Left kidney (tissue), 2 donors: ENCODE data around the gene CMKLR1. TPM values are rescaled to one million over a fixed set of nuclear protein-coding genes. Genes with fewer than 3 reads are reported as not detected.

Experiments
- DNase-seq: peaks from one replicate; pipeline ENCODE4 v3.0.0-alpha.2; 2013
- polyA plus RNA-seq: library from polyadenylated mRNA; unstranded; fragments of 120-200 nt; gene quantifications from one replicate; pipeline ENCODE4 v1.2.1, GENCODE V29; 2013; ENCODE audit not compliant: insufficient read length

The CMKLR1 gene
- polyA plus RNA-seq, 1 donor = 3.1 TPM

- no peak for DNase-seq
Observed at GRCh38 chr12:108267450-108267849, 71.7 kb downstream of the CMKLR1 start.

DNA sequence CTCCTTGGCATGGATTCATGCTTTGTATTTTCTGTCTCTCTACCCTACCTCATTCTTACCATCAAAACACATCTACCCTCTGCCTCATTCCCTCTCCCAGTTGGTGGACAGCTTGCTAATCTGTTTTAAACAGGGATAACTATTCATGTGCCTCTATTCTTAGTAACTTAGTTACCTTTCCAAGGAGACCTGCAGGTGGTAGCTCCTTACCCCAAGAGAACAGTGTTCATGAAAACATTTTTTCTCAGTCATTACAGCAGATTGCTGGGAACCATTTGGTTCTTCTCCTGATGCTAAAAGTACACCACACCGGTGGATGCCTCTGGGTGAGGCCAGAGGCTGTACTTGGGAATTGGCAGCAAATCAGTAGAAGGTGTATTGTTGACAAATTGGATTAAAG, 73.0 kb downstream of the CMKLR1 start:
- DNase-seq = no peak

- no peak for DNase-seq
Observed at GRCh38 chr12:108265505-108265904, 73.6 kb downstream of the CMKLR1 start.

DNA sequence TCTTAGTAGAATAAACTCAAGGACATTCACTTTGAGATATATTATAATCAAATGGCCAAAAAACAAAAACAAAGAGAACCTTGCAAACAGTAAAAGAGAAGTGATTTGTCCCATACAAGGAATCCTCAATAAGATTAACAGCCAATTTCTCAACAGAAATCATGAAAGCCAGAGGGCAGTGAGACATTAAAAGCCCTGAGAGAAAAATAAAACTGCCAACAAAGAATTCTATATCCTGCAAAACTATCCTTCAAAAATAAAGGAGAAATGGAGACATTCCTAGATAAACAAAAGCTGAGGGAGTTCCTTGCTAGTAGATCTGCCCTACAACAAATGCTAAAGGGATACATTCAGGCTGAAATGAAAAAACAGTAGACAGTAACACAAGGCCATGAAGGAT, 78.1 kb downstream of the CMKLR1 start:
- DNase-seq = no peak

DNA sequence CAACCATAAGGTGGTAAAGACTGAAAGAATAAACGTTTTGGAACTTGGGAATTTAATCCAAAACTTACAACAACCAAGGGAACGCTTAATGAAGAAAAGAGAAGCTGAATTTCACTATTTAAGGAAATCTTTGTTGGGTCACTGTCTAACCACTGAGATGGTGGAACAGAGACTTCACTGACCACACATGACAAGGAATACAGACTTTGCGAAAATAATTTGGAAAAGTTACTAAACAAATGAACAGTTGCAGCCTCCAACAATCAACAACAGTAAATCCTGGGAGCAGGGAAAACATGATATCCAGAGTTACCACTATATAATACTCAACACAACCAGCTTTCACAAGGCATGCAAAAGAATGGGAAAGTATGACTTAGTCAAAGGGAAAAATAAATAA, 79.1 kb downstream of the CMKLR1 start:
- no peak for DNase-seq

- no peak for DNase-seq
Observed at GRCh38 chr12:108257610-108258106, 81.5 kb downstream of the CMKLR1 start.

- no peak for DNase-seq
Observed at GRCh38 chr12:108257004-108257403, 82.1 kb downstream of the CMKLR1 start.

GRCh38 chr12:108255252-108255602, 83.9 kb downstream of the CMKLR1 start:
- no peak for DNase-seq

DNA sequence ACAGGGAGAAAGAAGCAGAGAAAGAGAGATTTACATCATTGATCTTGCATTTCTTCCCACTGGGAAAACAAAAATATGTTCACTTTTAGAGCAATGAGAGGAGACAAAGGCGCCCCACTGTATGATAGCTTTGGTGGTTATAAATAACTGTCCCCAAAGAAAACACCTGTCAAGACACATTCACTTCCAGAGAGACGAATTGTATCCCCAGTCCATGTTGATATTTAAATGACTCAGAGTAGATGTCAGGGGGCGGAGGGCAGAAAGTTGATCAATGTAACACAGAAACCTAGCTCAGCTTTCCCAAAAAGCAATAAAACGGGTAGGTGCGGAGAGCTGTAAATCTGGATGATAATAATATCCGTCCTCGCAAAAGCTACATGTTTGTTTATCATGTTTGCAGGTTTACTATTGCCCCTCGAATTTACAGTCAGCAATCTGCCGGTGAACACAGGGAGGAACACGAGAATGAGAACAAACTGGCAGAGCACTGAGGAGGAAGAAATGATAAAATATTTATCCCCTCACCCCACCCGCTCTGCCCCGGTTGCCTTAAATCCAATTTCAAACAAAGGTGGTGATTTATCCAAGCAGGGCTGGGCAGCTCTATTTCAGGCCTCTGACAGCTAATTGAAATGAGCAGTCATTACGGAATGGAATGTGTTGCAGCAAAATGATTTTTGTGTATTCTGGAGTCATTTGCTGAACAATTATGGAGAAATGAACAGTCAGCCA, 84.4 kb downstream of the CMKLR1 start:
- no peak for DNase-seq

DNA sequence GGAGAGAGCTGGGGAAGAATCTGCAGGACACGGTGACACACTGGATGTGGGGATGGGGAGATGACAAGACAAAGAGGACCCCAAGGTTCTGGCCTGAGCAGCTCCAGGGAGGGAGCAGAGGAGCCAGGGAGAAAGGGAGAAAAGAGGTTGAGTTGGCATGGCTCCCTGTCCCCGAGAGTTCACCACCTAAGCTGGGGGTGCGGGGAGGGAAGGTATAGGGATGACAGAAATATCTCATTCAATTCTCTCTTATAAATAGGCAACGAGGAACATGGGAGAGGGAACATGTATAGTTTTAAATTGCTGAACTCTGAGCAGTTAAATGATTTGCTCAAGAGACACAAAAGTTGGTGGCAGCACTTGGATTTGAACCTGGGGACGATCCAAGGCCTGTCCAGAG, 85.1 kb downstream of the CMKLR1 start:
- DNase-seq = no peak

- no peak for DNase-seq
Observed at GRCh38 chr12:108253540-108253939, 85.6 kb downstream of the CMKLR1 start.

- no peak for DNase-seq
Observed at GRCh38 chr12:108252523-108252922, 86.6 kb downstream of the CMKLR1 start.

DNA sequence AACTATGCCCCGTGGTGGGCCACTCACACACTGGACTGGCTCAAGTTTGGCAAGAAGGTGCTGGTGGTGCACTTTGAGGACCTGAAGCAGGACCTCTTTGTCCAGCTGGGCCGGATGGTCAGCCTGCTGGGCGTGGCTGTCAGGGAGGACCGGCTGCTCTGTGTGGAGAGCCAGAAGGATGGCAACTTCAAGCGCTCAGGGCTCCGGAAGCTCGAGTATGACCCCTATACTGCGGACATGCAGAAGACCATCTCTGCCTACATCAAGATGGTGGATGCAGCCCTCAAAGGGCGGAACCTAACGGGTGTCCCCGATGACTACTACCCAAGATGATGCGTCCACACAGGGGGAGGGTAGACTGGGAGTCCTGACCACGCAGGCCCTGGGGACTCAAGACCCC, 91.1 kb downstream of the CMKLR1 start:
- DNase-seq = no peak

DNA sequence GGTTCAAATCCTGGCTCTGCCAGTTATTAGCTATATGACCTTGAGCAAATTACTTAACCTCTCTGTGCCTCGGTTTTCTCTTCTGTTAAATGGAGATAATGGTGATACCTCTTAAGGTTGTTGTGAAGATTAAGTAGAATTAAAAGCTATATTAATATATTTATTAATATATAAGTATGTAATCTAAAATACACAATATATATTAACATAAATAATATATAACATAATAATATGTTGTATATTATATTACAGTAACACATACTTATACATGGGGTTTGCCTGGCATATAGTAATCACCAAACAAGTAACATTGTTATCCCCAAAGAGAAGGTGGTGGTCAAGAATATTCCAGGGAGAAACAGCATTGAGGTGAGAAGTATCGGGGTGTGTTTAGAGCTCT, 92.0 kb downstream of the CMKLR1 start:
- no peak for DNase-seq

DNA sequence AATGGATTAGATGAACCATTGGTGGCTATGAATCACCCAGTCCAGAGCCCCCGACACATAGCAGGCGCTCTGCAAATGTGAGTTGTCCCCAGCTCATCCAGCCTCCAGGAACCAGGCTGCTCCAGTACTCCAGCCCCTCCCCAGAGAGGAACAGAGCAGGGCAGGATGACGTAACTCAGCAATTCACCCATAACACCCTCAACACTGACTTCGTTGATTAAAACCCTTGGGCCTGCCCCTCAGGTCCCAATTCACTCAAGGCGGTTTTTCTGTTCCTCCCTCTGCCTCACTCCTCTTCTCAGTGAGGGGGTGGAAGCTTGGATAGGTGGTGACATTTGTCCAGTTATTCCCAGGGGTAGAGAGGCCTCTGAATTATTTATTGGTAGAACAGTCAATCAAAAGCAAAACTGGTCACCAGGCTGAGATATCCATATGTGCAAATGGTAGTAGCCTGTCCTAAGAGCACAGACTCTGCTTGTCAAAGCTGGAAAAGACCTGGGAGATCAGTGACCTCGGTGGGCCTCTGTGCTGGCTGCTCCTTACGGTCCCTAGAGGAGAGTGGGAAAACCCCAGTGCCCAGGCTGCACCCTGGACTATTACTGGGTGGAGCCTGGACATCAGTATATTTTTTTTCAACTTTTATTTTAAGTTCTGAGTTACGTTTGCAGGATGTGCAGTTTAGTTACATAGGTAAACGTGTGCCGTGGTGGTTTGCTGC, 97.0 kb downstream of the CMKLR1 start:
- DNase-seq = no peak

- DNase-seq = no peak
Observed at GRCh38 chr12:108240928-108241327, 98.2 kb downstream of the CMKLR1 start.

GRCh38 chr12:108240027-108240785, 98.9 kb downstream of the CMKLR1 start:
- no peak for DNase-seq

GRCh38 chr12:108239378-108239777, 99.7 kb downstream of the CMKLR1 start:
- DNase-seq = no peak

DNA sequence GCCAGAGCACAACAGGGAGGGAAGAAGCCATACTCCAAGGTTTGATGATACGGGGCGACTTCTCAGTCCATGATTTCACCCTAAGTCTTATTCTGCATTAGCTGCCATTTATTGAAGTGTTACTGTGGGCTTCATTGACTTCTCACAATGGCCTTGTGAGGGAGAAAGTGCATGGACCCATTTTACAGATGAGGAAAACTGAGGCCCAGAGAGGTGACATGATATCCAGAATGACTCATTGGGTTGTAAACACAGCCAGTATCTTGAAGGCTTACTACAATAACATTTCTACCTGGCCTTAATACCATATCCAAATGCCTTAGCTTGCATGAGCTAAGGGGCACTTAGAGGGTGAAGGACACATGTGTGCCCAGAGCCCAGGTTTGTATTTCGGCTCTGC, 100.6 kb downstream of the CMKLR1 start:
- DNase-seq = no peak
